Activated naive CD4-positive, alpha-beta T cell treated with anti-CD3 and anti-CD28 coated beads, Interleukin-2, amount 50 U/mL, for 72 hours (primary cell): ENCODE results near the gene ZNF440. TPM values are rescaled to one million over a fixed set of nuclear protein-coding genes. Genes with fewer than 3 reads are reported as not detected.
"Not testable (repeated sequence)": the region's sequence is repeated elsewhere in the genome, so short reads cannot be mapped to it uniquely, and the experiment has no call there.

ENCODE experiments used
- ATAC-seq, 2 donors: fragments of 150-1000 bp; cut with Tn5 transposase; 2 replicates each; pipeline ENCODE4 v1.10.0; 2021; ENCODE audit warnings: mild to moderate bottlenecking in 2 of 2, moderate library complexity in 2 of 2
- DNase-seq, 2 donors: peaks; one replicate each; pipeline ENCODE4 v3.0.0; 2021 to 2022; ENCODE audit warnings: low spot score in 2 of 2
- H3K27ac Mint-ChIP-seq, 2 donors: one replicate each; pipeline ENCODE4 v1.8.0; 2022; ENCODE audit warnings: mild to moderate bottlenecking in 2 of 2, mixed read lengths in 2 of 2
- H3K36me3 Mint-ChIP-seq, 2 donors: one replicate each; pipeline ENCODE4 v1.8.0; 2022; ENCODE audit warnings: mixed read lengths in 2 of 2
- H3K9me3 Mint-ChIP-seq, 2 donors: one replicate each; pipeline ENCODE4 v1.8.0; 2022; ENCODE audit warnings: mixed read lengths in 2 of 2
- total RNA-seq, 2 donors: library from RNA; stranded (reverse); gene quantifications; one replicate each; pipeline ENCODE4 v1.2.3, GENCODE V29; 2022

Gene ZNF440
- 1 to 10 TPM; 8.3 to 10.0 TPM for total RNA-seq

- DNase-seq = peak; percentile 89 to 92
- peaks cover 9 to 49% of the 10 kb centered on the region in 2 donors for H3K36me3 Mint-ChIP-seq
- H3K27ac Mint-ChIP-seq = peak within 1 kb of the TSS; percentile 77 to 80
- ATAC-seq = peak; percentile 99 to 100
- H3K9me3 Mint-ChIP-seq = peaks cover 0 to 9% of the 10 kb centered on the region in 2 donors
These were observed at the start of gene ZNF440 for GRCh38 chr19:11814029-11814699. TSS of gene ZNF440 (plus strand) at chr19:11814273. CDS start at chr19:11814448, 175 bp downstream.

- peaks cover 43 to 66% of the 10 kb centered on the region in 2 donors for H3K36me3 Mint-ChIP-seq
- H3K27ac Mint-ChIP-seq = peak within 1 kb of the TSS; percentile 94 to 95
- H3K9me3 Mint-ChIP-seq = peaks cover 16 to 31% of the 10 kb centered on the region in 2 donors
- ATAC-seq (peak; percentile 95 to 99), DNase-seq (peak; percentile 95 to 98)
These were observed 47.2 kb upstream of the ZNF440 start, which contains the start of gene ZNF441 for GRCh38 chr19:11766597-11767591. TSS of gene ZNF441 (plus strand) at chr19:11767000. CDS start at chr19:11767194, 194 bp downstream.

GRCh38 chr19:11767633-11768133, 46.4 kb upstream of the ZNF440 start:
- H3K36me3 Mint-ChIP-seq = peaks cover 48 to 65% of the 10 kb centered on the region in 2 donors
- peaks cover 19 to 36% of the 10 kb centered on the region in 2 donors for H3K9me3 Mint-ChIP-seq
- peak overlapping the region in 1 of 2 donors; percentile 94 for H3K27ac Mint-ChIP-seq
- DNase-seq (peak; percentile 19 to 65), ATAC-seq (peak in 1 of 2 donors; percentile 13)

DNA sequence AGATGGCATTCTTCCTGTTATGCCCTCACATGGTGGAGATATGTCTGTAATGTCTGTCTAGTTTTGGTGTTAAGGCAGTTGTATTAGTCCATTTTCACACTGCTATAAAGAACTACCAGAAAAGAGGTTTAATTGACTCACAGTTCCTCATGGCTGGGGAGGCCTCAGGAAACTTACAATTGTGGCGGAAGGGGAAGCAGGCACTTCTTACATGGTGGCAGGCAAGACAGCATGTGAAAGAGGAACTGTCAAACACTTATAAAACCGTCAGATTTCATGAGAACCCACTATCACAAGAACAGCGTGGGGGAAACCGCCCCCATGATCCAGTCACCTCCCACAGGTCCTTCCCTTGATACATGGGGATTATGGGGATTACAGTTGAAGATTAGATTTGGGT, 44.1 kb upstream of the ZNF440 start:
- H3K36me3 Mint-ChIP-seq = peaks cover 58 to 70% of the 10 kb centered on the region in 2 donors
- peaks cover 13 to 26% of the 10 kb centered on the region in 2 donors for H3K9me3 Mint-ChIP-seq
- ATAC-seq = no peak
- no peak overlapping the region for H3K27ac Mint-ChIP-seq
- DNase-seq = no peak

- Mint-ChIP-seq H3K9me3 (peaks cover 19 to 30% of the 10 kb centered on the region in 2 donors), H3K36me3 (peaks cover 62 to 75% of the 10 kb centered on the region in 2 donors)
- H3K27ac Mint-ChIP-seq, ATAC-seq, DNase-seq: not testable (repeated sequence)
These were observed 42.6 kb upstream of the ZNF440 start for GRCh38 chr19:11771520-11771919.

- peaks cover 27 to 35% of the 10 kb centered on the region in 2 donors for H3K9me3 Mint-ChIP-seq
These were observed 37.4 kb upstream of the ZNF440 start for GRCh38 chr19:11776669-11777068.

DNA sequence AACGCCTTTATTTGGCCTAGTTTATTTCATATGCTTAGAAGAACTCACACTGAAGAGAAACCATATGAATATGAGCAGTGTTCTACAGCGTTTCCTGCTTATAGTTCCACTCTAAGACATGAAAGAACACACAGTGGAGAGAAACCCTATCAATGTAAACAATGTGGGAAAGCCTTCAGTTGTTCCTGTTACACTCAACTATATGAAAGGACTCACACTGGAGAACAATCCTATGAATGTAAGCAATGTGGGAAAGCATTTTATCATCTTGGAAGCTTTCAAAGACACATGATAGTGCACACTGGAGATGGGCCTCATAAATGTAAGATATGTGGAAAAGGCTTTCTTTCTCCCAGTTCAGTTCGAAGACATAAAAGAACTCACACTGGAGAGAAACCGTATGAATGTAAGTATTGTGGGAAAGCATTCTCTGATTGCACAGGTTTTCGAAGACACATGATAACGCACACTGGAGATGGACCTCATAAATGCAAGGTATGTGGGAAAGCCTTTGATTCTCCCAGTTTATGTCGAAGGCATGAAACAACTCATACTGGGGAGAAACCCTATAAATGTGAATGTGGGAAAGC, 33.5 kb upstream of the ZNF440 start:
- ATAC-seq = no peak
- H3K9me3 Mint-ChIP-seq = peaks cover 42 to 50% of the 10 kb centered on the region in 2 donors

More at GRCh38 chr19:11776669-11777068, 37.4 kb upstream of the ZNF440 start:
- ATAC-seq, DNase-seq, H3K27ac Mint-ChIP-seq: not testable (repeated sequence)
- peaks cover 77 to 81% of the 10 kb centered on the region in 2 donors for H3K36me3 Mint-ChIP-seq

DNA sequence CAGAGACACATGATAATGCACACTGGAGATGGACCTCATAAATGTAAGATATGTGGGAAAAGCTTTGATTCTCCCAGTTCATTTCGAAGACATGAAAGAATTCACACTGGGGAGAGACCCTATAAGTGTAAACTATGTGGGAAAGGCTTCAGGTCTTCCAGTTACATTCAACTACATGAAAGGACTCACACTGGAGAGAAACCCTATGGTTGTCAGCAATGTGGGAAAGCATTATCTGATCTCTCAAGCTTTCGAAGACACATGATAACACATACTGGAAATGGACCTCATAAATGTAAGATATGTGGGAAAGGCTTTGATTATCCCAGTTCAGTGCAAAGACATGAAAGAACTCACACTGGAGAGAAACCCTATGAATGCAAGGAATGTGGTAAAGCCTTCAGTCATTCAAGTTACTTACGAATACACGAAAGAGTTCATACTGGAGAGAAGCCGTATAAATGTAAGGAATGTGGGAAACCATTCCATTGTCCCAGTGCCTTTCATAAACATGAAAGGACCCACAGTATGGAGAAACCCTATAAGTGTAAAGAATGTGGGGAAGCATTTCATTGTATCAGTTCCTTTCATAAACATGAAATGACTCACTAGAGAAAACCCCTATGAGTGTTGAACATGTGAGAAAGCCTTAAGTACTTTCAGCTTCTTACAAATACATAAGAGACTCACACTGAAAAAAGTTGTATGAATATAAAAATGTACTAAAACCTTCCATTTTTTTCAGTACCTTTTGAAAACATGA, 32.6 kb upstream of the ZNF440 start:
- Mint-ChIP-seq H3K27ac (no peak overlapping the region), H3K9me3 (peaks cover 36 to 47% of the 10 kb centered on the region in 2 donors), H3K36me3 (peaks cover 79 to 89% of the 10 kb centered on the region in 2 donors)
- ATAC-seq (peak; percentile 70 to 86), DNase-seq (no peak)

More for the DNA sequence above, 33.5 kb upstream of the ZNF440 start:
- Mint-ChIP-seq H3K27ac (no peak overlapping the region), H3K36me3 (peaks cover 86 to 90% of the 10 kb centered on the region in 2 donors)
- no peak for DNase-seq

DNA sequence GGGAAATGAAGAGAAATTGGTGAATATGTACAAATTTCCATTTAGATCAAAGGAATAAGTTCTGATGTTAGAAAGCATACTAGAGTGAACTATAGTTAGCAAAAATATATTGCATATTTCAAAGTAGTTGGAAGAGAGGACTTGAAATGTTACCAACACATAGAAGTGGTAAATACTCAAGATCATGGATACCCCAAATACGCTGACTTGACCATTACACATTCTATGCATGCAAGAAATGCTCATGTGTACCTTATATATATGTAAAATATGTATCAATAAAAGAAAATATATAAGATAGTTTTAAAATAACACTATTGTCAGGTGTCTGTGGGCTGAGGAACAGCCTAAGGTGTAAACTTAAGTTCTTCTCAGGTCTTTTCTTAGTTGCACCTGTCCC, 30.3 kb upstream of the ZNF440 start:
- peaks cover 41 to 53% of the 10 kb centered on the region in 2 donors for H3K9me3 Mint-ChIP-seq
- ATAC-seq (no peak), DNase-seq (no peak)
- H3K27ac Mint-ChIP-seq = no peak overlapping the region
- peaks cover 59 to 66% of the 10 kb centered on the region in 2 donors for H3K36me3 Mint-ChIP-seq

DNA sequence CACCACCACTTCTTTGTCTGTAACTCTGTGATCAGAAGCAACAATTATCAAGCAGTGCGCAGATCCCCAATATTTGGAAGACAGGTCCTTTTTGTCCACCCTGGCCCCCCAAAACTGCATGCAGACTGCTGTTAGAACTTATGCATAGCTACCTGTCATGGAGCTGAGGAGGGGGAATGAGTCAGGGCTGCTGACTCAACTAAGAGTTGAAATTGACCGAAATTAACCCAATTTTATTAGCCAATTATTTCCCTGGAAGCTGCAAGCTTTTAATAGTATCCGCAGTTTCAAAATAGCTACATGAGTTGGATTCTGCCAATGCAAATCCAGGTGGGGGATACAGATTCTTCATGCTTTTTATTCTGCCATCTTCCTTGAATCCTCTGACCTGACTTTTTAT, 29.7 kb upstream of the ZNF440 start:
- ATAC-seq (no peak), DNase-seq (no peak)
- peaks cover 41 to 59% of the 10 kb centered on the region in 2 donors for H3K9me3 Mint-ChIP-seq
- no peak overlapping the region for H3K27ac Mint-ChIP-seq
- H3K36me3 Mint-ChIP-seq = peaks cover 54 to 62% of the 10 kb centered on the region in 2 donors

DNA sequence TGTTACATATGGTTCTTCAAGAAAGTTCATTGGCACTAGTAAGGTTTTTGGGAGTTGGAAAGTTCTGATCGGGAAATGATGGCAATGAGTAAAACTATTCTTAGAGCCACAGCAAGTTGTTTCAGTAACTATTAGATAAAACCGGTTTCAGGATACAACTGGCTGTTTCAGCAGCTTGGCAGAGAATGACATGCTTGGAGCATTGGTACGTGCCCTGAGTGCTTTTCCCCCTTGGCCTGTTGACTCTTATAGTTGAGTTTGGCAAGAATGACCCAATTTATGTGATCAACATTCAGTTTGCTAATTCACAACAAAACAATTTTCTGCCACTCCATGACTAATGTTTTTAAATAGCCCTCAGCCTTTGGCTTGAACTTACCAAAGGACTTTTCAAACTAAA, 26.5 kb upstream of the ZNF440 start:
- H3K36me3 Mint-ChIP-seq = peaks cover 32 to 36% of the 10 kb centered on the region in 2 donors
- no peak for DNase-seq
- peaks cover 35 to 53% of the 10 kb centered on the region in 2 donors for H3K9me3 Mint-ChIP-seq
- ATAC-seq = no peak
- H3K27ac Mint-ChIP-seq = no peak overlapping the region

- Mint-ChIP-seq H3K27ac (no peak overlapping the region), H3K9me3 (peaks cover 11 to 18% of the 10 kb centered on the region in 2 donors), H3K36me3 (peaks cover 0 to 4% of the 10 kb centered on the region in 2 donors)
- ATAC-seq = no peak
- DNase-seq = no peak
These were observed 21.1 kb upstream of the ZNF440 start for GRCh38 chr19:11792942-11793341.

GRCh38 chr19:11797491-11797890, 16.6 kb upstream of the ZNF440 start:
- Mint-ChIP-seq H3K36me3 (peaks cover 3 to 5% of the 10 kb centered on the region in 2 donors), H3K27ac (peak overlapping the region in 1 of 2 donors; percentile 52), H3K9me3 (peaks cover 0 to 4% of the 10 kb centered on the region in 2 donors)
- DNase-seq (peak; percentile 81 to 87), ATAC-seq (peak; percentile 72 to 76)

DNA sequence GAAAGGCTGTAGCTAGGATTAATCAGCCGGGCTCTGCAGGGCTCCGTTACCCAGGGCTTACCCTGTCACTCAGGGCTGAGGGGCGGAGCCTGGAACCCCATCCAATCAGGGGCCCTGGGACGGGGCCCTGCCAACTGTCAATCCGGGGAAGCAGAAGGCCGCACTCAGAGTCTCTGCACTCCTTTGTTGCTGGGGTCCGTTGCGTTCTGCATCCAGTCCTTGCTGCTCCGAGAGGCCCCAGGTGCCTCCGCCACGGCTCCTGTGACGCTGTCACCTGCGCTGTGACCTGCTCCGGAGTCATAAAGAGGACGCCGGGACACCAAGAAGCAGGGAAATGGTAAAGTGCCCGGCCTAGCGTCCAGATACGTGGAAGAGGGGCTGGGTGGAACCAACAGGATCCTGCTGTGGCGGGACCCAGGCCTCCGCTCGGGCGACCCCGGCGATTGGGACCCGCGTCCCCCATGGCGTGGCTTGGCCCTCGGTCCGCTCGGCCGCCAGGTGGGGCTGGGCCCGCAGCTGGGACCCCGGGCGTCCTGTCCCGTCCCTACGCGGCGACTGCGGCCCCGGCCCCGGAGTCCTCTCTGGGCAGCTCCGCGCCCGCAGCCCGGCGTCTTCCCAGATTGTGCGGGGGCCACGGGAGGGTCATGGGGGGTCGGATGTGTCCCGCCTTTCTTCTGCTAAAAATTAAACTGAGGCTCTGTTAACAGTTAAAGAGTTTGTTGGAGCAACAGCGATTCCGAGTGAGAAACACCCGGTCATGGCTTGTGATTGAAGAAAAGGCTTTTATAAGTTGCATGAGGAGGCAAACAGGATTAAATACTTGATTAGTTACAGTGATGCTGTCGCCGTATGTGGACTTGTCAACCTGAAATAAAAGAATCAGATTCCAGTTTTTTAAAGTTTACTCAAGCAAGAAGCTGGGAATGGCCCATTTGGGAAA, 15.4 kb upstream of the ZNF440 start, which contains the start of gene ZNF491:
TSS of gene ZNF491 (plus strand) at position 133 of the 940 bp plus-strand sequence. CDS start 7,431 bp downstream, outside the sequence.
- H3K9me3 Mint-ChIP-seq = peaks cover 4 to 9% of the 10 kb centered on the region in 2 donors
- H3K27ac Mint-ChIP-seq = peak within 1 kb of the TSS; percentile 52 to 88
- ATAC-seq (peak; percentile 97 to 99), DNase-seq (peak; percentile 86 to 87)
- H3K36me3 Mint-ChIP-seq = peaks cover 8 to 13% of the 10 kb centered on the region in 2 donors
